HepG2 (cell line): ENCODE results near the gene TM4SF4. TPM values are rescaled to one million over a fixed set of nuclear protein-coding genes. Genes with fewer than 3 reads are reported as not detected.
A peak's percentile ranks its signal among the peaks of the same experiment; 100 is the strongest.

Experiments
- ATAC-seq: fragments of 200-7000 bp; cut with Tn5 transposase; 3 replicates; pipeline ENCODE4 v1.9.1; 2020; ENCODE audit warnings: mild to moderate bottlenecking, moderate library complexity
- BruUV-seq: library from RNA; stranded (reverse); fragments of 400-500 nt; replicated peaks from 2 replicates; lab custom pipeline; 2021; lab: Mats Ljungman, UMichigan
- CTCF ChIA-PET: fragments of 300-600 bp; formaldehyde crosslinking; extraction: SDS; loops from one replicate; lab custom pipeline; 2021; ENCODE audit warnings: low total read pairs, inconsistent platforms, low intra/inter-chr PET ratio; lab: Yijun Ruan, JAX
- POLR2A ChIA-PET: fragments of 350-600 bp; sonication (Branson Sonifier 250); formaldehyde crosslinking; loops from one replicate; lab custom pipeline; 2020; ENCODE audit warnings: antibody characterized with exemption, inconsistent platforms; lab: Yijun Ruan, JAX
- DNase-seq: peaks from one replicate; pipeline ENCODE4 v3.0.0-alpha.2; 2015; ENCODE audit warnings: low spot score
- FAIRE-seq: peaks from 3 replicates; lab custom pipeline; 2011; peaks lifted over from hg19 to GRCh38; lab: Jason Lieb, UNC
- H2AFZ ChIP-seq: one replicate; pipeline ENCODE4 v1.6.1; 2011; ENCODE audit warnings: low read length, inconsistent platforms
- H3K27ac ChIP-seq: fragments of 300-600 bp; 3 replicates; pipeline ENCODE4 v1.8.0; 2011; ENCODE audit warnings: mixed run types, mild to moderate bottlenecking, mixed read lengths, low read length, inconsistent platforms; ENCODE audit not compliant: insufficient read depth; ENCODE audit errors: extremely low read length
- H3K27me3 ChIP-seq, 2 experiments: fragments of 200-600 bp in 1 of 2; 2 replicates in 1 of 2; 3 replicates in 1 of 2; pipeline versions ENCODE4 v1.6.0 to v1.8.0; 2011; ENCODE audit warnings: low read length in 2 of 2, mild to moderate bottlenecking in 2 of 2, moderate library complexity in 2 of 2, inconsistent platforms in 1 of 2; ENCODE audit not compliant: insufficient read depth in 2 of 2, control insufficient read depth in 1 of 2
- H3K36me3 ChIP-seq, 2 experiments: fragments of 200-600 bp in 1 of 2; replicated peaks in 1 of 2; 2 replicates in 1 of 2; 3 replicates in 1 of 2; pipeline versions ENCODE4 v1.5.1 to v1.8.0; 2011; ENCODE audit warnings: low read length in 2 of 2, inconsistent platforms in 1 of 2; ENCODE audit not compliant: insufficient read depth in 2 of 2, control insufficient read depth in 1 of 2
- H3K4me1 ChIP-seq: 2 replicates; pipeline ENCODE4 v1.5.1; 2012; ENCODE audit warnings: low read length, inconsistent platforms; ENCODE audit not compliant: insufficient read depth
- H3K4me2 ChIP-seq: 2 replicates; pipeline ENCODE4 v1.6.0; 2011; ENCODE audit warnings: low read depth, low read length, inconsistent platforms
- H3K4me3 ChIP-seq, 3 experiments: fragments of 200-600 bp in 1 of 3; sonication (generic), shearing (Covaris generic) in 1 of 3; replicated peaks in 1 of 3; 2 replicates each; pipeline ENCODE4 v1.5.1; 2011 to 2016; ENCODE audit warnings: low read length in 3 of 3, inconsistent platforms in 2 of 3, low read depth in 2 of 3, mild to moderate bottlenecking in 2 of 3, control low read depth in 1 of 3, mixed read lengths in 1 of 3; ENCODE audit not compliant: insufficient read depth in 1 of 3
- H3K79me2 ChIP-seq: one replicate; pipeline ENCODE4 v1.6.1; 2011; ENCODE audit warnings: low read length, inconsistent platforms; ENCODE audit not compliant: insufficient read depth
- H3K9ac ChIP-seq: 2 replicates; pipeline ENCODE4 v1.6.0; 2011; ENCODE audit warnings: mild to moderate bottlenecking, low read depth, low read length, inconsistent platforms; ENCODE audit not compliant: insufficient read depth
- H3K9me3 ChIP-seq: 2 replicates; pipeline ENCODE4 v1.5.1; 2012; ENCODE audit warnings: mild to moderate bottlenecking, low read length
- H4K20me1 ChIP-seq: 2 replicates; pipeline ENCODE4 v1.6.0; 2011; ENCODE audit warnings: inconsistent platforms, mild to moderate bottlenecking, low read length, moderate library complexity; ENCODE audit not compliant: insufficient read depth
- HNRNPUL1 ChIP-seq: fragments of 200-400 bp; formaldehyde crosslinking; IDR thresholded peaks from 2 replicates; pipeline ENCODE4 v1.6.1; 2017; ENCODE audit warnings: low read depth, mild to moderate bottlenecking, low read length, moderate library complexity
- KAT7 ChIP-seq: IDR thresholded peaks from 2 replicates; pipeline ENCODE4 v1.6.1; 2018; ENCODE audit warnings: borderline replicate concordance, missing compliant biosample characterization
- KAT8 ChIP-seq: IDR thresholded peaks from 2 replicates; pipeline ENCODE4 v1.6.1; 2016; ENCODE audit warnings: missing genetic modification reagents, missing compliant biosample characterization
- KLF6 ChIP-seq: IDR thresholded peaks from 2 replicates; pipeline ENCODE4 v1.8.0; 2016; ENCODE audit warnings: missing biosample characterization, missing genetic modification reagents
- MYC ChIP-seq: sonication (generic); formaldehyde crosslinking; IDR thresholded peaks from 2 replicates; pipeline ENCODE4 v1.9.0; 2021; ENCODE audit warnings: missing genetic modification reagents, borderline replicate concordance
- NCOA1 ChIP-seq: sonication (generic); formaldehyde crosslinking; IDR thresholded peaks from 2 replicates; pipeline ENCODE4 v1.9.0; 2021; ENCODE audit warnings: missing genetic modification reagents
- NFIC ChIP-seq: IDR thresholded peaks from 2 replicates; pipeline ENCODE4 v1.6.1; 2012; ENCODE audit warnings: mild to moderate bottlenecking, low read length, inconsistent platforms
- PHB2 ChIP-seq: fragments of 450-650 bp; IDR thresholded peaks from 2 replicates; pipeline ENCODE4 v1.6.1; 2018; ENCODE audit not compliant: partially characterized antibody
- SAP130 ChIP-seq: IDR thresholded peaks from 2 replicates; pipeline ENCODE4 v1.6.1; 2016; ENCODE audit warnings: low read depth
- SOX5 ChIP-seq: IDR thresholded peaks from 2 replicates; pipeline ENCODE4 v1.6.1; 2016; ENCODE audit warnings: borderline replicate concordance
- YEATS4 ChIP-seq: sonication (generic); formaldehyde crosslinking; IDR thresholded peaks from 2 replicates; pipeline ENCODE4 v1.4.0; 2020; ENCODE audit warnings: missing genetic modification reagents, borderline replicate concordance
- ZKSCAN1 ChIP-seq: fragments of 150-350 bp; IDR thresholded peaks from 2 replicates; pipeline ENCODE4 v1.6.1; 2014; ENCODE audit warnings: low read length
- ZNF468 ChIP-seq: sonication (generic); formaldehyde crosslinking; IDR thresholded peaks from 2 replicates; pipeline ENCODE4 v1.8.0; 2022; ENCODE audit warnings: mild to moderate bottlenecking, moderate library complexity, missing genetic modification reagents
- ZNF607 ChIP-seq: sonication (generic); formaldehyde crosslinking; IDR thresholded peaks from 2 replicates; pipeline ENCODE4 v1.5.1; 2020; ENCODE audit warnings: missing genetic modification reagents, mild to moderate bottlenecking, borderline replicate concordance
- WGBS: methylation state at CpG from one replicate; pipeline ENCODE4 v1.1.6; 2017; ENCODE audit warnings: low lambda C conversion rate; 5-methylcytosine and 5-hydroxymethylcytosine counted together
- in situ Hi-C: cut with HindIII; loops from 2 replicates; pipeline ENCODE4 v1.10.0; 2017; ENCODE audit warnings: low pct_unique_long_range_greater_than_20kb; ENCODE audit not compliant: extremely low pct_ligation_motif_present
- intact Hi-C: fragments of 100-400 bp; cut with micrococcal nuclease; formaldehyde crosslinking; loops from one replicate; pipeline ENCODE4 v1.10.0; 2022; ENCODE audit not compliant: unreplicated experiment
- polyA plus RNA-seq, 8 experiments: library from polyadenylated mRNA; depleted of rRNA in 3 of 8; stranded (reverse) in 7 of 8; unstranded in 1 of 8; fragments of >200 nt; fragmentation: Illumina TruSeq in 4 of 8; extraction: Trizol in 4 of 8; gene quantifications; 2 replicates each; pipeline versions ENCODE4 v1.2.1 to v1.2.3, GENCODE V29; 2011 to 2016; ENCODE audit warnings: low read depth in 4 of 8, missing spikeins in 1 of 8, mixed read lengths in 1 of 8; ENCODE audit not compliant: insufficient read depth in 1 of 8
- total RNA-seq, 5 experiments: library from RNA; depleted of rRNA; stranded (reverse); fragments of >200 nt; fragmentation: Illumina TruSeq; extraction: Trizol; gene quantifications; 2 replicates each; pipeline ENCODE4 v1.2.3, GENCODE V29; 2016; ENCODE audit warnings: low read depth in 1 of 5
- TF ChIP-seq, protein P1 (sequence below): IDR thresholded peaks from 2 replicates; pipeline ENCODE4 v1.6.1; 2012; ENCODE audit warnings: low read depth, low read length, improper control_type of control experiment
- TF ChIP-seq, protein P2 (sequence below): sonication (generic); formaldehyde crosslinking; IDR thresholded peaks from 2 replicates; pipeline ENCODE4 v1.4.0; 2020; ENCODE audit warnings: mild to moderate bottlenecking, missing genetic modification reagents, borderline replicate concordance
- TF ChIP-seq, protein P3 (sequence below): sonication (generic); formaldehyde crosslinking; IDR thresholded peaks from 2 replicates; pipeline ENCODE4 v1.4.0; 2020; ENCODE audit warnings: missing genetic modification reagents

TM4SF4 gene
- total and polyA plus RNA-seq, 2 of the 13 experiments (the other 11 are each of a cell fraction or from before 2014, with no cell fraction given) = 0.63 to 0.95 TPM

DNA sequence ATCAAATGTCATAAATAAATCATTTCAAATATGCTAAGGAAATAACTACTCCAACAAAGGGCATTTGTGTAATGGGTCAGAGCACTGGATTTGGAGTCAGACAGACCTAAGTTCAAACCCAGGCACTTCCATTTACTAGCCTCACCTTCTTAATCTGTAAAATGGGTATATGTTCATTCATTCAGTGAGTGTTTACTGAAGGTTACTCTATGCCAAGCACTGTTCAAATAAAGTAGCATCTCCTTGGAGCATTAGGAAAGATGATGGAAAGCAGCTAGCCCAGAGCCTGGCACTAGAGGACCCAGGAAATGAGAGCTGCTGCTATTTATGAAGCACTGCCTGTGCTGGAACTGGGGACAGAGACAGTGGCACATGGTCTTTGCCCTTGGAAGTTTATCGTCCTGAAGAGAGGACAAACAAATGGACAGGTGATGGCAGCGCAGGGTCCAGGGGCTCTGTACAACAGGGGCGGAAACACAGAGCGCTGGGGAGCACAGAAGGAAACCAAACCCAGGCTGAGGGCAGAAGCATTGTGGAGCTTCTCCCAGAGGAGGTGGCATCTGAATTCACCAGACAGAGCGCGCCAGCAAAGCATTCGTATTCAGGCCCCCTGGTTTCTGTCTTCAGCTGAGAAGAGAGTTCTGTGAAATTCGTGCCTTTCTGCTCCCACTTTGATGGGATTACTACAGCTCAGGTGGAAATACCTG is 19.0 kb downstream of the TM4SF4 start:
- in situ Hi-C loops (no loop called here), intact Hi-C loops (loop anchor here (1.0 to 5.0 kb wide), 4 partner anchors 19 to 315 kb away; no protein-coding TSS in a partner anchor)
- peaks cover 47% of the 10 kb centered on the region for H3K4me1 ChIP-seq
- peak overlapping the region; percentile 66 for H3K27ac ChIP-seq
- 8% methylated on average over 8 of the region's 8 CpGs for WGBS
- H2AFZ ChIP-seq = peak overlapping the region; percentile 90
- ATAC-seq (peak; percentile 96), FAIRE-seq (peak; percentile 93), DNase-seq (peak; percentile 85)
- H3K79me2 ChIP-seq = no peaks in the 10 kb centered on the region
- no peaks in the 10 kb centered on the region for H3K36me3 ChIP-seq
- no peaks in the 10 kb centered on the region for H3K9me3 ChIP-seq
- POLR2A ChIA-PET = interaction anchor here (1.0 to 1.2 kb wide), 3 partner anchors 123 to 364 kb away, joined by 3 read pairs; no protein-coding TSS in a partner anchor
- H3K4me3 ChIP-seq = peak overlapping the region; percentile 46 to 65 (median 62)
- H3K4me2 ChIP-seq = peak overlapping the region; percentile 95
- H3K9ac ChIP-seq = peak overlapping the region; percentile 59
- H4K20me1 ChIP-seq = no peaks in the 10 kb centered on the region
- BruUV-seq = no TSS peak
- CTCF ChIA-PET = interaction anchor here (1.3 to 2.6 kb wide), 6 partner anchors 19 to 315 kb away, joined by 4 to 12 read pairs (median 8); no protein-coding TSS in a partner anchor
- no peaks in the 10 kb centered on the region for H3K27me3 ChIP-seq
- TF ChIP-seq ZNF468 (CRISPR knock-in tag) = no peak
- TF ChIP-seq, protein P1, sequence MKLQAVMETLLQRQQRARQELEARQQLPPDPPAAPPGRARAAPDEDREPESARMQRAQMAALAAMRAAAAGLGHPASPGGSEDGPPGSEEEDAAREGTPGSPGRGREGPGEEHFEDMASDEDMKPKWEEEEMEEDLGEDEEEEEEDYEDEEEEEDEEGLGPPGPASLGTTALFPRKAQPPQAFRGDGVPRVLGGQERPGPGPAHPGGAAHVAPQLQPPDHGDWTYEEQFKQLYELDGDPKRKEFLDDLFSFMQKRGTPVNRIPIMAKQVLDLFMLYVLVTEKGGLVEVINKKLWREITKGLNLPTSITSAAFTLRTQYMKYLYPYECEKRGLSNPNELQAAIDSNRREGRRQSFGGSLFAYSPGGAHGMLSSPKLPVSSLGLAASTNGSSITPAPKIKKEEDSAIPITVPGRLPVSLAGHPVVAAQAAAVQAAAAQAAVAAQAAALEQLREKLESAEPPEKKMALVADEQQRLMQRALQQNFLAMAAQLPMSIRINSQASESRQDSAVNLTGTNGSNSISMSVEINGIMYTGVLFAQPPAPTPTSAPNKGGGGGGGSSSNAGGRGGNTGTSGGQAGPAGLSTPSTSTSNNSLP = no peak
- 0 out of 2 replicates have a peak, but pooled peaks have one; percentile 52 for TF ChIP-seq KAT8 (CRISPR knock-in tag)
- TF ChIP-seq ZKSCAN1 = 0 out of 2 replicates have a peak, but pooled peaks have one; percentile 28
- no peak for TF ChIP-seq HNRNPUL1
- peak; percentile 87 for TF ChIP-seq SAP130 (CRISPR knock-in tag)
- TF ChIP-seq ZNF607 (CRISPR knock-in tag) = peak; percentile 38; the same call in 1 of the 2 replicates
- TF ChIP-seq NCOA1 (CRISPR knock-in tag) = 0 out of 2 replicates have a peak, but pooled peaks have one; percentile 51
- TF ChIP-seq KAT7 (CRISPR knock-in tag) = no peak
- no peak for TF ChIP-seq PHB2
- TF ChIP-seq NFIC = no peak
- TF ChIP-seq YEATS4 (CRISPR knock-in tag) = peak; percentile 77; the same call in 1 of the 2 replicates
- TF ChIP-seq, protein P2, sequence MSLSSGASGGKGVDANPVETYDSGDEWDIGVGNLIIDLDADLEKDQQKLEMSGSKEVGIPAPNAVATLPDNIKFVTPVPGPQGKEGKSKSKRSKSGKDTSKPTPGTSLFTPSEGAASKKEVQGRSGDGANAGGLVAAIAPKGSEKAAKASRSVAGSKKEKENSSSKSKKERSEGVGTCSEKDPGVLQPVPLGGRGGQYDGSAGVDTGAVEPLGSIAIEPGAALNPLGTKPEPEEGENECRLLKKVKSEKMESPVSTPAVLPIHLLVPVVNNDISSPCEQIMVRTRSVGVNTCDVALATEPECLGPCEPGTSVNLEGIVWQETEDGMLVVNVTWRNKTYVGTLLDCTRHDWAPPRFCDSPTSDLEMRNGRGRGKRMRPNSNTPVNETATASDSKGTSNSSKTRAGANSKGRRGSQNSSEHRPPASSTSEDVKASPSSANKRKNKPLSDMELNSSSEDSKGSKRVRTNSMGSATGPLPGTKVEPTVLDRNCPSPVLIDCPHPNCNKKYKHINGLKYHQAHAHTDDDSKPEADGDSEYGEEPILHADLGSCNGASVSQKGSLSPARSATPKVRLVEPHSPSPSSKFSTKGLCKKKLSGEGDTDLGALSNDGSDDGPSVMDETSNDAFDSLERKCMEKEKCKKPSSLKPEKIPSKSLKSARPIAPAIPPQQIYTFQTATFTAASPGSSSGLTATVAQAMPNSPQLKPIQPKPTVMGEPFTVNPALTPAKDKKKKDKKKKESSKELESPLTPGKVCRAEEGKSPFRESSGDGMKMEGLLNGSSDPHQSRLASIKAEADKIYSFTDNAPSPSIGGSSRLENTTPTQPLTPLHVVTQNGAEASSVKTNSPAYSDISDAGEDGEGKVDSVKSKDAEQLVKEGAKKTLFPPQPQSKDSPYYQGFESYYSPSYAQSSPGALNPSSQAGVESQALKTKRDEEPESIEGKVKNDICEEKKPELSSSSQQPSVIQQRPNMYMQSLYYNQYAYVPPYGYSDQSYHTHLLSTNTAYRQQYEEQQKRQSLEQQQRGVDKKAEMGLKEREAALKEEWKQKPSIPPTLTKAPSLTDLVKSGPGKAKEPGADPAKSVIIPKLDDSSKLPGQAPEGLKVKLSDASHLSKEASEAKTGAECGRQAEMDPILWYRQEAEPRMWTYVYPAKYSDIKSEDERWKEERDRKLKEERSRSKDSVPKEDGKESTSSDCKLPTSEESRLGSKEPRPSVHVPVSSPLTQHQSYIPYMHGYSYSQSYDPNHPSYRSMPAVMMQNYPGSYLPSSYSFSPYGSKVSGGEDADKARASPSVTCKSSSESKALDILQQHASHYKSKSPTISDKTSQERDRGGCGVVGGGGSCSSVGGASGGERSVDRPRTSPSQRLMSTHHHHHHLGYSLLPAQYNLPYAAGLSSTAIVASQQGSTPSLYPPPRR = peak; percentile 66; the same call in 1 of the 2 replicates
- peak; percentile 82 for TF ChIP-seq MYC
- TF ChIP-seq, protein P3, sequence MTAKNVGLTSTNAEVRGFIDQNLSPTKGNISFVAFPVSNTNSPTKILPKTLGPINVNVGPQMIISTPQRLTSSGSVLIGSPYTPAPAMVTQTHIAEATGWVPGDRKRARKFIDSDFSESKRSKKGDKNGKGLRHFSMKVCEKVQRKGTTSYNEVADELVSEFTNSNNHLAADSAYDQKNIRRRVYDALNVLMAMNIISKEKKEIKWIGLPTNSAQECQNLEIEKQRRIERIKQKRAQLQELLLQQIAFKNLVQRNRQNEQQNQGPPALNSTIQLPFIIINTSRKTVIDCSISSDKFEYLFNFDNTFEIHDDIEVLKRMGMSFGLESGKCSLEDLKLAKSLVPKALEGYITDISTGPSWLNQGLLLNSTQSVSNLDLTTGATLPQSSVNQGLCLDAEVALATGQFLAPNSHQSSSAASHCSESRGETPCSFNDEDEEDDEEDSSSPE (CRISPR knock-in tag) = no peak
- no peak for TF ChIP-seq KLF6 (CRISPR knock-in tag)
- peak; percentile 81; the same call in 1 of the 2 replicates for TF ChIP-seq SOX5 (CRISPR knock-in tag)
